Activated naive CD8-positive, alpha-beta T cell treated with anti-CD3 and anti-CD28 coated beads, Interleukin-2, amount 50 U/mL, for 24 hours (primary cell): ENCODE measurements around the gene SP2.

Experiments
- ATAC-seq: fragments of 150-1000 bp; cut with Tn5 transposase; one replicate; pipeline ENCODE4 v1.10.0; 2021
- DNase-seq: peaks from one replicate; pipeline ENCODE4 v3.0.0; 2021
- H3K27ac Mint-ChIP-seq: one replicate; pipeline ENCODE4 v1.8.0; 2021; ENCODE audit warnings: mild to moderate bottlenecking, mixed read lengths
- H3K27me3 Mint-ChIP-seq: one replicate; pipeline ENCODE4 v1.8.0; 2021; ENCODE audit warnings: mixed read lengths
- H3K36me3 Mint-ChIP-seq: one replicate; pipeline ENCODE4 v1.8.0; 2021; ENCODE audit warnings: low read depth, mixed read lengths
- H3K4me1 Mint-ChIP-seq: one replicate; pipeline ENCODE4 v1.8.0; 2021; ENCODE audit warnings: mixed read lengths
- H3K4me3 Mint-ChIP-seq: one replicate; pipeline ENCODE4 v1.8.0; 2021; ENCODE audit warnings: mild to moderate bottlenecking, moderate library complexity, mixed read lengths
- H3K9me3 Mint-ChIP-seq: one replicate; pipeline ENCODE4 v1.8.0; 2021; ENCODE audit warnings: mixed read lengths

The SP2 gene

DNA sequence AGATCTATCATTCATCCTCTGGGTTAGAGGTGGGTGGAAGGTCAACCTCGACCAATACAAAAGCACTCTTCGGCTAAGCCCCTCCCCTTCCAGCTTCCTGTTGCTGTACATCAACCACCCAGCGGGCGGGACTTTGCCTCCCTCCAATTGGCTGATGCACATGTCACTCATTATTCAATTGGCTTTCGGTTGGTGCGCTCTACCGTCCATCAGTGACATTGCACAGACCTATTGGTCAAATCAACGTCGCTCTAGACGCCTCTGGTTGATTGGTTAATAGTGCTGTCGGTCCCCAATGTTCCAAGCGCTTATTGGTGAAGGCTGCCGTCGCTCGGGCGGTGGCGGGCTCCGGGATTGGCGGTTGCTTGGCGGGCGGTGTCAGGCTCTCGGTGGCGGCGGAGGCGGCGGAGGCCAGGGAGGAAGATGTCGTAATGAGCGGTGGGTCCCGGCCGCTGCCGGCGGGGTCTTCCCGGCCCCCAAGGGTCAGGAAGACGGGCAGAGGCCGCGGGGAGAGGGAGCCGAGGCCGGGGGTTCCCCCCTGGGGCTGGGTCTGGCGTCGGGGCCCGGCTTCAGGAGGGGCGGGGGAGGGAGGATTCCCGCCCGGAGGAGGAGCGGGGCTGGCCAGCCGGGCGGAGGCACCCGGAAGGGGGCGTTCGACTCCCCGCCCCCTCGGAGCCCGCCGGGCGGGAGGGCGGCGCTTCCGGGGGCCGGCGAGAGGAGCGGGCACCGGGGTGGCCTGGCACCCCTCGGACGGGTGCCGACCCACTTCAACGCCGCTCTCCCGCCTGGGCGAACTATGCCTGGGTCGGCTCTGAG lies at the start of gene SP2:
SP2 (plus strand) TSS at position 381 of the 816 bp plus-strand sequence; CDS start at position 432, 51 bp downstream.
- ATAC-seq = peak; percentile 97
- Mint-ChIP-seq H3K36me3 (peaks cover 12% of the 10 kb centered on the region), H3K9me3 (no peaks in the 10 kb centered on the region), H3K27me3 (peaks cover 4% of the 10 kb centered on the region), H3K4me1 (peaks cover 37% of the 10 kb centered on the region), H3K4me3 (peak within 1 kb of the TSS; percentile 96), H3K27ac (peak within 1 kb of the TSS; percentile 96)
- DNase-seq = peak; percentile 97

DNA sequence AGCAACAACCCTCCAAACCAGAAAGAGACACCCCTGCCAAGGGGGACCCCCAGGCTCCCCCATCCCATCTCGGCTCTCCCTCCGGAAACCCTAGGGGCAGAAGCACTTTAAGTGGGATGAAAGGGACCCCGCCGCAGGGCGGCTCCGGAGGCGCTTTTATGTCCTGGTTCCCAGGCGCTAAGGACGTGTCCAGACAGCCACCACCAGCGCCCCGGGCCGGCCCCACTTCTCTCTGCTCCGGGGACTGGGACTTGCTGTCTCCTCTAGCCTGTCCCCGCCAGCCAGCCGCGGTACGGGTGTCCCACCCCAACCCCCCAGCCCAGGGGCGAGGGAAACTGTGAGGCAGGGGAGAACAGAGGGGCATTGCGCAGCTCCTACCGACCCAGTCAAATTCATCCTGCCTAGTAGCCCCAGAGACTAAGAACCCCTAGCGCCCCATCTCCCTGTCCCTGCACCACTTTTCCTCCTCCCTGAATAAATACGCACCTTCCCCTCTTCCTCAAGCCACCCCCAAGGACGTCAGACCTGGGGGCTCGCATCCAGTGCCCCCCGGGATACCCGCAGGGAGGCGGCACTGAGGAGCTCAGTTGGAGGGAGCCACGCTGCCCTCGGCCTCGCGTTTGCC lies 49.2 kb upstream of the SP2 start:
- no peaks in the 10 kb centered on the region for H3K36me3 Mint-ChIP-seq
- ATAC-seq = no peak
- no peaks in the 10 kb centered on the region for H3K9me3 Mint-ChIP-seq
- no peak overlapping the region for H3K4me3 Mint-ChIP-seq
- no peak for DNase-seq
- peaks cover 63% of the 10 kb centered on the region for H3K27me3 Mint-ChIP-seq
- peaks cover 23% of the 10 kb centered on the region for H3K4me1 Mint-ChIP-seq
- no peak overlapping the region for H3K27ac Mint-ChIP-seq

DNA sequence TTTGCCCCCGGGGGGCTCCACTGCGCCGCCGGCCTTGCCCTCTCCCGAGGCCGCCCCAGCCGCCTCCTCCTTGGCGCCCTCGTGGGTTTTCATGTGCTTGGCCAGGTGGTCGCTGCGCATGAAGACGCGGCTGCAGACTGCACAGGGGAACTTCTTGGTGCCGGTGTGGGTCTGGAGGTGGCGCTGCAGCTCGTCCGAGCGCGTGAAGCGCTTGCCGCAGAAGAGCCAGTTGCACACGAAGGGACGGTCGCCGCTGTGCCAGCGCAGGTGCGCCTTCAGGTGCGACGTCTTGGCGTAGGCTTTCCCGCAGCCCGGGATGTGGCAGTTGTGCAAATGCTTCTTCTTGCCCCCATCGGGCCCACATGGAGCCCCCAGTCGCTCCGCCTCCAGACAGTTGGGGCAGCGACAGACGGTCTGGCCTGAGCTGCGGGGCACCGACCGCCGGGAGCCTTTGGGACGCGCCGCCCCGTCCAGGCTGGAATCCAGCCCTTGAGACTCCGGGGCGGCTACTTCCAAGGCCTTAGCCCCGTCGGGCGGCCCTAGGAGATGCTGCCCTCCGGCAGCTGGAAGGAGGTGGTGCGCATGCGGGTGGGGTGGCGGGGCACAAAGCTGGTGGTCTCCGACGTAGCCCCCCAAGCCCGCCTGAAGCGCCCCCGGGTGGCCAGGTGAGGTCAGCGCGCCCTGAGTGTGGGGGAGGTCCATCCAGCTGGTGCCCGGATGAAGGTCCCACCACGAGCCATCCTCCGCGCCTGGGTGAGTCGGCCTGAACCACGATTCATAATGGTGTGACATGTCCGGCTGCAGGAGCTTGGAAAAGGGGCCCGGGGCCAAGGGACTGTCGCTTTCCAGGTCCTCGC lies 48.5 kb upstream of the SP2 start:
- Mint-ChIP-seq H3K9me3 (no peaks in the 10 kb centered on the region), H3K27me3 (peaks cover 70% of the 10 kb centered on the region), H3K27ac (no peak overlapping the region), H3K4me1 (peaks cover 24% of the 10 kb centered on the region), H3K4me3 (no peak overlapping the region), H3K36me3 (no peaks in the 10 kb centered on the region)
- ATAC-seq (peak; percentile 21), DNase-seq (peak; percentile 38)

DNA sequence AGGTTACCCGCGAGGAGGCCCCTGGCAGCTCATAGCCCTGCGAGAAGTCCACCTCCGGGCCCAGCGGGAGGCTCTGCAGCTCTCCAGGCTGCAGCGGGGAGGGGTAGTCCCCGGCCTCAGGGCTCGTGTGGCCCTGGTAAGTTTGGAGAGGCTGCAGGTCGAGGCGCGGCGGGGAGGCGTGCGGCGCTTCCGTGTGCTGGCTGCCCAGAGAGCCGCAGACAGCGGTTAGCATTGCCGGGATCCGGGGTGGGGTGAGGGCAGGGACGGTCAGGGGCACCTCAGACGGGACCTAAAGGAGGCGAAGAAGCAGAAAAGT lies 47.9 kb upstream of the SP2 start:
- Mint-ChIP-seq H3K27ac (no peak overlapping the region), H3K9me3 (no peaks in the 10 kb centered on the region), H3K36me3 (no peaks in the 10 kb centered on the region), H3K27me3 (peaks cover 76% of the 10 kb centered on the region), H3K4me3 (no peak overlapping the region), H3K4me1 (peaks cover 20% of the 10 kb centered on the region)
- ATAC-seq (no peak), DNase-seq (no peak)

DNA sequence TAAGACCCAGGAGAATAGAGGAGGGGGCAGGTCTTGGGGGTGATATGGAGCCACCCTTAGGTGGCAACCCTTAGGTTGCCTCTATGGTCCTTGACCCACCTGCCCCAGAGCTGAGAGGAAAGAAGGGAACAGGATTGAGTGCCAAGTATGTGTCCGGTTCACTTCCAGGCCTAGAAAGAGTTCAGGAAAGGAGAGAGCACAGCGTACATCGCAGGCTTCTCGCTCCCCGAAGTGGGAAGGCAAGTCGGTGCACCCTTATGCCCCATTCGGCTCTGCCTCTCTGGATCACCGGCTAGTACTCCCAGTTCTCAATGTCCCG lies 45.7 kb upstream of the SP2 start:
- no peak for ATAC-seq
- DNase-seq = no peak
- H3K36me3 Mint-ChIP-seq = no peaks in the 10 kb centered on the region
- H3K4me3 Mint-ChIP-seq = peak overlapping the region; percentile 24
- H3K27me3 Mint-ChIP-seq = peaks cover 86% of the 10 kb centered on the region
- H3K27ac Mint-ChIP-seq = no peak overlapping the region
- peaks cover 19% of the 10 kb centered on the region for H3K4me1 Mint-ChIP-seq
- no peaks in the 10 kb centered on the region for H3K9me3 Mint-ChIP-seq

DNA sequence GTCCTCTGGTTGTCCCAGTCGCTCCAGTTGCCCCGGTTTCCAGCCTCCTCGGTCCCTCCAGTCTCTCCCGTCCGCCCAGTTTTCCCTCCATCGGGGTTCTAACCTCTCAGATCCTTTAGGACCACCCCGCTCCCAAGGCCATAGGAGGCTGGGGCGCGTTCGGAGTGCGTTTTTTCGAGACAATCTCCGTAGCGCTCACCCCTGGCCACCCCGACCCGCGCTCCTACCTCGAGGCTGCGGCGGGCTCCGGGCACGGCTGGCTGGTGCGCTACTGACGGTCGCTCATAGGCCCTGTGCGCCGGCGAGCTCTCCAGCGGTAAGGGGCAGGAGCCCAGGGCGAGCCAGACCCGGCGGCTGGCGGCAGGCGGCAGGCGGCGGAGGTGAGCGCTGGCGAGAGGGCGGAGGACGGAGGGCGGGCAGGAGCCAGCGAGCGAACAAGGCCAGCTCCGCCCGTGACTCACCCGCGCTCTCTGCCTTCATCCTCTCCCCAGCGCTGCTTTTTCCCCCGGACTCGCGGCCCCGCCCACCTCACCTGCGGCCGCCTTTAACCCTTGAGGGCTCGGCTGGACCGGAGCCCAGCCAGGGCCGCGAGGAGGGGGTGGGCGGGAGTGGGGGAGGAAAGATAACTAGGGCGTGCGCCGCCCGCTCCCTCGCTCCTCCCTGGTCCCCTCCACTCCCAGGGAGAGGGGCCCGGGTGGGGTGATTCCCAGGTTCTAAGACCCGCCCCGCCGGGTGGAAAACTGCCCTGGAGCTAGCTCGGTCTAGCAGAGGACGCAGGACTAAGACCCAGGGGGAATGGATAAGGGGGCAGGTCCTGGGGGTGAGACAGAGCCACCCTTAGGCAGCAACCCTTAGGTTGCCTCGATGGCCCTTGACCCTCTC lies 45.1 kb upstream of the SP2 start, which contains the start of gene SP6:
SP6 (minus strand) TSS at position 472 of the 882 bp plus-strand sequence. CDS start 2,734 bp downstream, outside the sequence.
- Mint-ChIP-seq H3K9me3 (no peaks in the 10 kb centered on the region), H3K4me3 (peak within 1 kb of the TSS; percentile 24), H3K4me1 (peaks cover 19% of the 10 kb centered on the region), H3K36me3 (no peaks in the 10 kb centered on the region), H3K27me3 (peaks cover 84% of the 10 kb centered on the region), H3K27ac (no peak within 1 kb of the TSS)
- peak; percentile 79 for ATAC-seq
- peak; percentile 73 for DNase-seq

DNA sequence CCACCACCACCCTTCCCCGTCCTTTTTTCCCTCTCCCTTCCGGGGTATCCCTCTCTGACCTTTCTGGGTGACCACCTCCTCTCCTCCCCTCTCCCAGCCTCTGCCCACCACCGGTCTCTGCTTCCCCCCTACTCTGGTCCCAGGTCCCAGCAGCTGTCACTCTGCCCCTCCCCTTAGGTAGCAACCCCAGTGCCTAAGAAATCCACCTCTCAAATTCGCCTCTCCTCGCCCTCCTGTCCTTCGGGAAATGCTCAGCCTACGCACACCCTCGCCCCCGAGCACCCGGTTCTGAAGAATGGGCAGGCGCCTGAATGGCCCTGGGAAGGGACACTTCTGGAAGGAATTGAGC lies 44.3 kb upstream of the SP2 start:
- Mint-ChIP-seq H3K36me3 (no peaks in the 10 kb centered on the region), H3K27ac (no peak overlapping the region), H3K4me3 (peak overlapping the region; percentile 24), H3K9me3 (no peaks in the 10 kb centered on the region), H3K4me1 (peaks cover 19% of the 10 kb centered on the region), H3K27me3 (peaks cover 79% of the 10 kb centered on the region)
- DNase-seq (no peak), ATAC-seq (no peak)

DNA sequence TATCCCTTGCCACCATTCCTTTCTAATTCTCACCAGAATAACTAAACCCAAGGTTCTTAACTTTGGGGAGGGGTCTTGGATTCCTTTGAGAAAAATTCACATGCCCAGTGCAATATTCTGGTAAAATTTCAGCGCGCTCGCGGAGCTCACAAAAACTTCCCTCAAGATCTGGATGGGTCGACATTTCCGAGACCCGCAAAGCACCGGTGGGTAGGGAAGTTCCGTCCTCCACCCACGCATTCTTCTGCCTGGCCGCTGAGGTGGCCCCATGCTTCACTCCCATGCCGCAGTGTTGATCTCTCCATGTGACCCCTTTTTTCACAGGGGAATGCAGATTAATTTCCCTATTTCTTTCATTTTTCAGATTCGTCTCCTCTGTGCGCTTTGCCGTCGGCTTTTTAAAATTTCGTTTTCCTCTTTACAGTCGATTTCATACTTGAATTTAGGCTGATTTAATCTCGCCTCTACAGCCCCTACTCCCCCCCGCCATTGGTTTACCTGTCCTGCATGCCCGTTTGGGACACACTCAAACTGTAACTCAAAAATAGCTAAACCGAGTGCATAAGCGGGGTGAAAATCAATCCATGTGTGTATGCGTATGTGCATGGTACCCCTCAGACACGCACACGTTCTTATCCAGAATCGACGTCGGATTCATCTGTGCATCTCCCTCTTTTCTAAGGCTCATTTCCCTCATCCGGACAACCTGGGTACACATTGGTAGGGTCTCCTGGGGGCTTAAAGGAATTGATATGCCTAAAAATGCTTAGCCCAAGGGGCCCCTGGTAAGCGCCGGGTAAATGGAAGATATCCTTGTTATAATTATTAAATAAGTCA lies 43.7 kb upstream of the SP2 start:
- DNase-seq (peak; percentile 20), ATAC-seq (no peak)
- Mint-ChIP-seq H3K4me1 (peaks cover 19% of the 10 kb centered on the region), H3K9me3 (no peaks in the 10 kb centered on the region), H3K27ac (no peak overlapping the region), H3K36me3 (no peaks in the 10 kb centered on the region), H3K27me3 (peaks cover 73% of the 10 kb centered on the region), H3K4me3 (peak overlapping the region; percentile 24)

DNA sequence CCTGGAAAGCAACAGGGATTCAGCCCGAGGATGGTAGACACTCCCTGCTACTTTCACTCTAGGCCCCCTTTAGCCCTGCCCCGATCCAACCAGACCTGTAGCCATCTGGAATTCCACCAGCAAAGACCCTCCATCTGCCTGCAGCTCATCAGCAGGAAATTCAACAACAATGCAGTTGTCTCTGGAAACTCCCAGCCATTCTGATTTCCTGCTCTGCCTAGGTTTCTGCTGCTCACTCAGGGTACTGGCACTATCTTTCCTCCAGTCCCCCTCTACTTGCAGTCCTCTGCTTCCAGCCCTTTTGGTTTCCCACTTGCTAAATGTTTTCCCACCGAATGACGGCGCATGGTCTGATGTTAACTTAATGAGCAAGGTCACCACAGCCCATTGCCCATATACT lies 42.4 kb upstream of the SP2 start:
- H3K36me3 Mint-ChIP-seq = no peaks in the 10 kb centered on the region
- H3K9me3 Mint-ChIP-seq = no peaks in the 10 kb centered on the region
- H3K4me3 Mint-ChIP-seq = no peak overlapping the region
- ATAC-seq (no peak), DNase-seq (no peak)
- H3K27ac Mint-ChIP-seq = no peak overlapping the region
- H3K4me1 Mint-ChIP-seq = peaks cover 19% of the 10 kb centered on the region
- H3K27me3 Mint-ChIP-seq = peaks cover 67% of the 10 kb centered on the region

DNA sequence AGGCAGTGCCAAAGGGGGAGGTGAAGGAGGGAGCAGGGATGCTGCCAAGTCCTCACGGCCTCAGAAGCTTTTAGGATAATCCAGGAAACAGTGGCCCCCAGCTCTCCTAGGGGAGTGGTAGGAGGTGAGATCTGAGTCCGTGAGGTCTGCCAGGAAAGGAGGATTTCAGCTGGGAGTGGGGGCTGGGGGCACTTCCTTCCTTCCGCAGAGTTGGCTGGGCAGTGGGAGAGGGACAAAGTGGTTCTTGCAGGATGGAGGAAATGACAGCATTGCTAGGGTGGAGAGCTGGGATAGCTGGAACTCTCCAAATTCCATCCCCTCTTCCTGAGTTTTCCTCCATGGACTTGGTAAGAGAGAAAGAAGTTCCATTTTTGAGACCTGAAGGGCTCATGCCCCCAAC lies 40.3 kb upstream of the SP2 start:
- ATAC-seq (no peak), DNase-seq (no peak)
- Mint-ChIP-seq H3K4me3 (no peak overlapping the region), H3K27ac (no peak overlapping the region), H3K9me3 (no peaks in the 10 kb centered on the region), H3K27me3 (peaks cover 52% of the 10 kb centered on the region), H3K36me3 (no peaks in the 10 kb centered on the region), H3K4me1 (peaks cover 11% of the 10 kb centered on the region)

DNA sequence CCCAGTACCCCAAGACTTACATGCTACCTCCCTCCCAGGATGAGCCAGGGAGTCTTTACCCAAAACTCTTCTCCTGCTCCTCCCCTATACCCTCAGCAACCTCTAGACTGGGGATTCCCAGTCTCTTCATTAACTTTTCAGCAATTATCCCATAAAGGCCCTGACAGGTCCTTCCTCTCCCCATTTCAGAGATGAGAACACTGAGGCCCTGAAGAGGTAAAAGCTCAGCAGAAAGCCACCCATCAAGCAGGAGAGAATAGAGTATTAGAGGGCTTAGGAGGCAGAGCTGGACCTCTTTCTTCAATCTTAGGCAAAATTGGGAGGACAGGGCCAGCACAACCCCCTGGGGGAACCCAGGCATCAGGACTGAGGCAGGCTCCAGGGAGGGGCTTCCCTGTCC lies 39.2 kb upstream of the SP2 start:
- no peak for DNase-seq
- no peak overlapping the region for H3K27ac Mint-ChIP-seq
- no peaks in the 10 kb centered on the region for H3K9me3 Mint-ChIP-seq
- peaks cover 47% of the 10 kb centered on the region for H3K27me3 Mint-ChIP-seq
- no peak overlapping the region for H3K4me3 Mint-ChIP-seq
- no peaks in the 10 kb centered on the region for H3K36me3 Mint-ChIP-seq
- peaks cover 7% of the 10 kb centered on the region for H3K4me1 Mint-ChIP-seq
- ATAC-seq = no peak

DNA sequence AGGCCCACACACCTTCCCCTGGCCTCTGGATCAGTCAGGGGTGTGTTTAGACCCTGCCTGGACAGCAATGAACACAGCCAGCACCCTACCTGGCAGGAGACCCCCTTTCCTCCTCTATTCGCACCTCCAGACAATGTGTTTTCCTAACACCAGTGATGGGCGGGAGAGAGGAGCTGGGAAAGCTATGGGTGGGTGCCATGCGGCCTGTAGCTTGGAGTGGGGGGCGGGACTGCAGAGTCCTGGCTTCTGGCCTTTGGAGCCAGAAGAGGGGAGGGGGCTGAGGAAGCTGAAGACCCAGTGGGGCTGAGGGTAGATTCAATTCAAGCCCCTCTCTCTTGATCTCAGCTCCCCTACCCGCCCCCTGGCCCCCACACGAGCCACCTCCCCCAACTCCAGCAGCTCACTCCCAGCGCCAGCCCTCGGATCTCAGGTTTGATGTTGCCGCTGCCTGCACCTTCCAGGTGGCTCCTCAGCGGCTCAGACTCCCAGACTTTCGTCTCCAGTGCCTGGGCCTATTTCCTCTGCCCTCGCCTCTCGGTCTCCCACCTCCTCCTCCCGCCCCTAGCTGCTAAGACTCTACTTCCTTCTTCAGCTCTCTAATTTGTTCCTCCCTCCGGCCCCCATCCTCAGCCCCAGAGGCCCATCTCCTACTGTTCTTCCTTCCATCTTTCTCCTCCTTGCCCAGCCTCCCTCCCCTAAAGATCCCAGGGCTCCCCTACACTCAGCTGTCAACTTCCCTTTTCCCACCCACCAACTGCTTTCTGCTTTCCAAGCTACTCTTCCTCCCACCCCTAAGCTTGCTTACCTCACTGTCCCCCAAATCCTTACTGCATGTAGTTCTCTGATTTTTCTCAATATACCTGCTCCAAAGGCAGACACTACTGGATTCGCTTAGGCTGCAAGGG lies 38.2 kb upstream of the SP2 start:
- DNase-seq (no peak), ATAC-seq (no peak)
- no peaks in the 10 kb centered on the region for H3K36me3 Mint-ChIP-seq
- peaks cover 4% of the 10 kb centered on the region for H3K4me1 Mint-ChIP-seq
- H3K4me3 Mint-ChIP-seq = no peak overlapping the region
- no peaks in the 10 kb centered on the region for H3K9me3 Mint-ChIP-seq
- H3K27ac Mint-ChIP-seq = no peak overlapping the region
- peaks cover 38% of the 10 kb centered on the region for H3K27me3 Mint-ChIP-seq

DNA sequence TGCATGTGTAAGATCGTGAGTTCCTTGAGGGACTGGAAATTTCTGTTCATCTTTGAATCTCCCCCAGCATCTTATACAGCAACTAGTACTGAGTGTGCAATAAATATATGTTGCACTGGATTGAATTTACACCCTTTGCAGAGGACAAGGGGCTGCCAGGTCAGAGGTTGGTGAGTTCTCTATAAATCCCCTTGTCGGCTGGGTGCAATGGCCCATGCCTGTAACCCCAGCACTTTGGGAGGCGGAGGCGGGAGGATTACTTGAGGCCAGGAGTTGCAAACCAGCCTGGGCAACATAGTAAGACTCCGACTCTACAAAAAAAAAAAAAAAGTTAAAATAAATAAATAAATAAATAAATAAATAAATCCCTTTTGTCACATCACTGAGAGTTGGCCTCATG lies 35.6 kb upstream of the SP2 start:
- Mint-ChIP-seq H3K36me3 (no peaks in the 10 kb centered on the region), H3K27ac (no peak overlapping the region), H3K9me3 (no peaks in the 10 kb centered on the region), H3K4me3 (no peak overlapping the region), H3K4me1 (peaks cover 13% of the 10 kb centered on the region), H3K27me3 (peaks cover 14% of the 10 kb centered on the region)
- DNase-seq (no peak), ATAC-seq (no peak)
